ENCODE measurements around the gene STUM. TPM values are rescaled to one million over a fixed set of nuclear protein-coding genes. Genes with fewer than 3 reads are reported as not detected.

STUM gene
- total and polyA plus RNA-seq, 2 of the 8 experiments (the other 6 are each of a cell fraction or from before 2014, with no cell fraction given), result 0.76 to 1.2 TPM

- Histone ChIP-seq H4K5ac (ENCODE audit: insufficient read length, low read depth, low read length) (no peak overlapping the region), H4K8ac (ENCODE audit: extremely low read depth, insufficient read depth, low read length) (no peak overlapping the region), H3K4me3 (ENCODE audit: extremely low read depth in 1 of 4, insufficient read depth in 2 of 4, low read depth in 3 of 4, low read length in 4 of 4) (no peak overlapping the region), H2BK12ac (ENCODE audit: low read depth, low read length) (no peak overlapping the region), H3K4me1 (replicated peaks in 1 of 4; ENCODE audit: control insufficient read depth in 3 of 4, insufficient read depth in 4 of 4, low read length in 3 of 4) (peaks cover 0 to 10% (median 5%) of the 10 kb centered on the region in 4 experiments; a peak in 5 of 7 replicates), H3K9me3 (ENCODE audit: insufficient read depth in 2 of 2, low read depth in 1 of 2, low read length in 1 of 2) (no peaks in the 10 kb centered on the region), H3K4ac (replicated peaks; ENCODE audit: insufficient read length, low read depth, low read length) (no peak overlapping the region), H3K9ac (replicated peaks in 1 of 4; ENCODE audit: extremely low read depth in 1 of 4, low read depth in 3 of 4, low read length in 3 of 4) (no peak overlapping the region), H3K36me3 (ENCODE audit: control insufficient read depth in 2 of 4, insufficient read depth in 4 of 4, low read length in 3 of 4) (no peaks in the 10 kb centered on the region), H3K79me2 (ENCODE audit: control insufficient read depth in 1 of 2, insufficient read depth in 2 of 2, low read length in 2 of 2) (no peaks in the 10 kb centered on the region), H3K79me1 (ENCODE audit: low read depth, low read length) (no peaks in the 10 kb centered on the region), H2BK20ac (ENCODE audit: low read length) (no peak overlapping the region), H3K18ac (ENCODE audit: extremely low read depth, low read length) (no peak overlapping the region), H3K23me2 (ENCODE audit: low read depth, low read length) (peaks cover 2% of the 10 kb centered on the region; the same call in 1 of the 2 replicates), H2AFZ (ENCODE audit: low read length) (no peak overlapping the region), H2AK5ac (ENCODE audit: low read depth, low read length) (no peak overlapping the region; the same call in 1 of the 2 replicates), H4K20me1 (replicated peaks in 1 of 2; ENCODE audit: control insufficient read depth in 1 of 2, insufficient read depth in 2 of 2, low read length in 2 of 2) (no peaks in the 10 kb centered on the region), H2BK15ac (ENCODE audit: low read length) (no peak overlapping the region), H3K14ac (ENCODE audit: insufficient read length) (no peak overlapping the region), H3K4me2 (ENCODE audit: insufficient read depth in 1 of 2, low read depth in 2 of 2, low read length in 2 of 2) (no peak overlapping the region), H3K23ac (ENCODE audit: insufficient read length) (no peak overlapping the region), H3K27me3 (replicated peaks in 1 of 4; ENCODE audit: control insufficient read depth in 3 of 4, extremely low read depth in 1 of 4, insufficient read depth in 3 of 4, low read length in 3 of 4) (no peaks in the 10 kb centered on the region; a peak in 1 of 7 replicates), H3K27ac (ENCODE audit: low read depth, low read length) (no peak overlapping the region), H2BK120ac (replicated peaks; ENCODE audit: low read depth, low read length) (no peak overlapping the region), H3K56ac (replicated peaks; ENCODE audit: insufficient read length, low read depth, low read length) (no peak overlapping the region), H4K91ac (replicated peaks; ENCODE audit: insufficient read length, low read length) (no peak overlapping the region), H2BK5ac (ENCODE audit: low read depth, low read length) (no peak overlapping the region)
- CTCF ChIA-PET (ENCODE audit: partially characterized antibody), result interaction anchor here (0.7 to 14.1 kb wide), 12 partner anchors 10 to 188 kb away, joined by 3 to 184 read pairs (median 6); no protein-coding TSS in a partner anchor
- DNase-seq (ENCODE audit: low read depth in 1 of 2, low spot score in 2 of 2), result no peak
- no peak for FAIRE-seq
- POLR2A ChIA-PET (ENCODE audit: partially characterized antibody), result no interaction called here
- 91% methylated on average over 16 of the region's 16 CpGs; no CpG with 5 or more reads in 1 of the 2 experiments for WGBS, 2 experiments (ENCODE audit: extremely low coverage in 1 of 2, insufficient coverage in 1 of 2, insufficient read length in 1 of 2, insufficient replicate concordance in 2 of 2, low coverage in 1 of 2, low lambda C conversion rate in 2 of 2, missing lambda C conversion rate in 1 of 2)
- no peak for TF ChIP-seq SIRT6 (IDR thresholded peaks at IDR 0.05; ENCODE audit: low read length)
- TF ChIP-seq CEBPB (IDR thresholded peaks at IDR 0.05; ENCODE audit: low read depth, low read length), result no peak
- TF ChIP-seq EGR1 (IDR thresholded peaks at IDR 0.05; ENCODE audit: borderline replicate concordance, low read depth, low read length), result no peak
- no peak for TF ChIP-seq POLR2A (IDR thresholded peaks at IDR 0.05; ENCODE audit: control extremely low read depth in 1 of 2, low read depth in 2 of 2, low read length in 2 of 2)
- TF ChIP-seq CREB1 (IDR thresholded peaks at IDR 0.05), result no peak
- no peak for TF ChIP-seq RXRA (IDR thresholded peaks at IDR 0.05; ENCODE audit: insufficient read depth, low read depth, low read length)
Observed at GRCh38 chr1:226638608-226639007, 90.0 kb downstream of the STUM start.

Data from H1 (cell line).